A673 (cell line): ENCODE data around the gene TBC1D26. TPM values are rescaled to one million over a fixed set of nuclear protein-coding genes. Genes with fewer than 3 reads are reported as not detected.
"Not testable (repeated sequence)": the region's sequence is repeated elsewhere in the genome, so short reads cannot be mapped to it uniquely, and the experiment has no call there.

Experiments
- BruUV-seq: library from RNA; stranded (reverse); fragments of 400-500 nt; replicated peaks from 2 replicates; lab custom pipeline; 2021; lab: Mats Ljungman, UMichigan
- CTCF ChIA-PET: fragments of 300-600 bp; sonication (Branson Sonifier 250); formaldehyde crosslinking; loops from one replicate; lab custom pipeline; 2022; ENCODE audit warnings: antibody characterized with exemption; lab: Charles Lee
- POLR2A ChIA-PET: fragments of 300-600 bp; sonication (Branson Sonifier 250); formaldehyde crosslinking; loops from one replicate; lab custom pipeline; 2022; ENCODE audit warnings: antibody characterized with exemption; ENCODE audit not compliant: low non-redundant PET; lab: Charles Lee
- DNase-seq: peaks from one replicate; pipeline ENCODE4 v3.0.0-alpha.2; 2015; ENCODE audit warnings: low spot score
- H3K27ac ChIP-seq: fragments of 200-600 bp; sonication (generic); 2 replicates; pipeline ENCODE4 v1.5.1; 2016; ENCODE audit warnings: mixed run types, low read depth, mild to moderate bottlenecking, mixed read lengths, antibody characterized with exemption, low read length; ENCODE audit not compliant: poor library complexity, severe bottlenecking
- H3K27me3 ChIP-seq: fragments of 200-600 bp; sonication (generic); replicated peaks from 2 replicates; pipeline ENCODE4 v1.6.1; 2017; ENCODE audit warnings: mixed run types, low read depth, mild to moderate bottlenecking, mixed read lengths, antibody characterized with exemption, low read length; ENCODE audit not compliant: insufficient read depth, poor library complexity
- H3K36me3 ChIP-seq: fragments of 200-600 bp; sonication (generic); 2 replicates; pipeline ENCODE4 v1.6.1; 2016; ENCODE audit warnings: mixed run types, mild to moderate bottlenecking, mixed read lengths, antibody characterized with exemption, low read length; ENCODE audit not compliant: insufficient read depth, poor library complexity, severe bottlenecking
- H3K4me1 ChIP-seq: fragments of 200-600 bp; sonication (generic); 2 replicates; pipeline ENCODE4 v1.6.1; 2017; ENCODE audit warnings: mixed run types, mild to moderate bottlenecking, mixed read lengths, antibody characterized with exemption, low read length; ENCODE audit not compliant: insufficient read depth, poor library complexity, severe bottlenecking
- H3K4me3 ChIP-seq: fragments of 200-600 bp; sonication (generic); 2 replicates; pipeline ENCODE4 v1.5.1; 2016; ENCODE audit warnings: low read depth, mixed run types, mild to moderate bottlenecking, mixed read lengths, low read length; ENCODE audit not compliant: poor library complexity, severe bottlenecking
- H3K9me3 ChIP-seq: fragments of 200-600 bp; sonication (generic); 2 replicates; pipeline ENCODE4 v1.6.1; 2016; ENCODE audit warnings: mixed run types, low read depth, mild to moderate bottlenecking, mixed read lengths, antibody characterized with exemption, low read length; ENCODE audit not compliant: poor library complexity, severe bottlenecking
- CTCF ChIP-seq: fragments of 300-800, 200-600 bp; sonication (generic); conservative IDR thresholded peaks from 2 replicates; pipeline ENCODE4 v1.5.1; 2017; ENCODE audit warnings: low read depth, mild to moderate bottlenecking, antibody characterized with exemption, low read length, moderate library complexity, mixed read lengths
- EZH2 ChIP-seq: fragments of 200-600 bp; sonication (generic); IDR thresholded peaks from 2 replicates; pipeline ENCODE4 v1.6.1; 2017; ENCODE audit warnings: borderline replicate concordance, low read depth, mild to moderate bottlenecking, mixed read lengths, antibody characterized with exemption, low read length; ENCODE audit not compliant: poor library complexity, severe bottlenecking
- intact Hi-C: fragments of 100-400 bp; cut with micrococcal nuclease; formaldehyde crosslinking; loops from one replicate; pipeline ENCODE4 v1.10.0; 2022; ENCODE audit not compliant: unreplicated experiment
- total RNA-seq: library from RNA; stranded (reverse); gene quantifications from 2 replicates; pipeline ENCODE4 v1.2.3, GENCODE V29; 2021

The TBC1D26 gene
- total RNA-seq, 1 experiment from 2014 or later = 0.11 TPM

GRCh38 chr17:15744074-15744676 is 12.1 kb downstream of the TBC1D26 start:
- Histone ChIP-seq H3K4me1 (no peaks in the 10 kb centered on the region), H3K4me3 (no peak overlapping the region), H3K36me3 (no peaks in the 10 kb centered on the region), H3K9me3 (no peaks in the 10 kb centered on the region), H3K27me3 (no peaks in the 10 kb centered on the region), H3K27ac (no peak overlapping the region)
- POLR2A ChIA-PET = no interaction called here
- CTCF ChIA-PET = no interaction called here
- TF ChIP-seq CTCF (no peak), EZH2 (no peak)
- DNase-seq = no peak
- intact Hi-C loops = no loop called here
- BruUV-seq = no TSS peak

GRCh38 chr17:15744885-15745284 is 12.8 kb downstream of the TBC1D26 start:
- H3K4me3 ChIP-seq = no peak overlapping the region
- no peaks in the 10 kb centered on the region for H3K4me1 ChIP-seq
- intact Hi-C loops = no loop called here
- DNase-seq = no peak
- H3K27ac ChIP-seq = no peak overlapping the region
- POLR2A ChIA-PET = no interaction called here
- H3K9me3 ChIP-seq = no peaks in the 10 kb centered on the region
- H3K36me3 ChIP-seq = no peaks in the 10 kb centered on the region
- no peak for TF ChIP-seq EZH2
- TF ChIP-seq CTCF = no peak
- H3K27me3 ChIP-seq = no peaks in the 10 kb centered on the region
- CTCF ChIA-PET = no interaction called here
- BruUV-seq = no TSS peak

- POLR2A ChIA-PET, BruUV-seq: not testable (repeated sequence)
Observed at GRCh38 chr17:15749403-15749802, 17.3 kb downstream of the TBC1D26 start.

GRCh38 chr17:15768865-15769533 is 36.9 kb downstream of the TBC1D26 start:
- DNase-seq, H3K27me3 ChIP-seq, H3K4me1 ChIP-seq, CTCF ChIA-PET, intact Hi-C loops, H3K9me3 ChIP-seq, POLR2A ChIA-PET, BruUV-seq, H3K4me3 ChIP-seq, H3K27ac ChIP-seq, H3K36me3 ChIP-seq: not testable (repeated sequence)

More at GRCh38 chr17:15749403-15749802, 17.3 kb downstream of the TBC1D26 start:
- H3K27ac ChIP-seq, DNase-seq, H3K4me3 ChIP-seq, H3K36me3 ChIP-seq, H3K4me1 ChIP-seq, H3K27me3 ChIP-seq, CTCF ChIA-PET, H3K9me3 ChIP-seq, intact Hi-C loops: not testable (repeated sequence)

GRCh38 chr17:15770679-15771078 is 38.6 kb downstream of the TBC1D26 start:
- H3K9me3 ChIP-seq, BruUV-seq, H3K4me1 ChIP-seq, DNase-seq, CTCF ChIA-PET, H3K4me3 ChIP-seq, H3K36me3 ChIP-seq, intact Hi-C loops, H3K27ac ChIP-seq, POLR2A ChIA-PET, H3K27me3 ChIP-seq: not testable (repeated sequence)
